22Rv1 (cell line): ENCODE results near the gene GORASP1.

Experiments used
- H3K27ac ChIP-seq: fragments of 450-650 bp; 2 replicates; pipeline ENCODE4 v1.5.1; 2017
- ZFX ChIP-seq: fragments of 450-650 bp; IDR thresholded peaks from 2 replicates; pipeline ENCODE4 v1.6.1; 2017; ENCODE audit warnings: antibody characterized with exemption, borderline replicate concordance
- TF ChIP-seq, protein P1 (sequence below): fragments of 450-650 bp; IDR thresholded peaks from 2 replicates; pipeline ENCODE4 v1.5.1; 2017; ENCODE audit warnings: mild to moderate bottlenecking

The GORASP1 gene

DNA sequence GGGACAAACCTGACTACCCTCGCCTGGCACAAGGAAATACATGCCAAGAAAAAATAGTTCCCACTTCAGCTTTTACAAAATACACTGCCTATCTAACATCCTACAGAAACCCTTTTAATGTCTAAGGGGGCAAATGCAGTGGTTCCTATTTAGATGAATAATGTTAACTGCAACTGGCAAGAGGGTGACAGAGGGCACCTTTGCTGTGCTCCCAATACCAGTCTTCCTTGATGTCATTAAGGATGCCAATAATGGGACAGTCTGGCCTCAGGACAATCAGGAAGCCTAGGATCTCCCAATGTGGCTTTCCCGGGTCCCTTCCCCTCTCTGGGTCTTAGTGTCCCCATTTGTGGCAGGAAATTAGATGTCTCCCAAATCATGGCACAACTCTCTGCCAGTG lies 32.0 kb upstream of the GORASP1 start:
- H3K27ac ChIP-seq = peak overlapping the region; percentile 96
- TF ChIP-seq, protein P1, sequence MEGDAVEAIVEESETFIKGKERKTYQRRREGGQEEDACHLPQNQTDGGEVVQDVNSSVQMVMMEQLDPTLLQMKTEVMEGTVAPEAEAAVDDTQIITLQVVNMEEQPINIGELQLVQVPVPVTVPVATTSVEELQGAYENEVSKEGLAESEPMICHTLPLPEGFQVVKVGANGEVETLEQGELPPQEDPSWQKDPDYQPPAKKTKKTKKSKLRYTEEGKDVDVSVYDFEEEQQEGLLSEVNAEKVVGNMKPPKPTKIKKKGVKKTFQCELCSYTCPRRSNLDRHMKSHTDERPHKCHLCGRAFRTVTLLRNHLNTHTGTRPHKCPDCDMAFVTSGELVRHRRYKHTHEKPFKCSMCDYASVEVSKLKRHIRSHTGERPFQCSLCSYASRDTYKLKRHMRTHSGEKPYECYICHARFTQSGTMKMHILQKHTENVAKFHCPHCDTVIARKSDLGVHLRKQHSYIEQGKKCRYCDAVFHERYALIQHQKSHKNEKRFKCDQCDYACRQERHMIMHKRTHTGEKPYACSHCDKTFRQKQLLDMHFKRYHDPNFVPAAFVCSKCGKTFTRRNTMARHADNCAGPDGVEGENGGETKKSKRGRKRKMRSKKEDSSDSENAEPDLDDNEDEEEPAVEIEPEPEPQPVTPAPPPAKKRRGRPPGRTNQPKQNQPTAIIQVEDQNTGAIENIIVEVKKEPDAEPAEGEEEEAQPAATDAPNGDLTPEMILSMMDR = no peak
- TF ChIP-seq ZFX = no peak

- TF ChIP-seq, protein P1 = no peak
- no peak for TF ChIP-seq ZFX
- H3K27ac ChIP-seq = peak overlapping the region; percentile 96
Measured at GRCh38 chr3:39138804-39139415, 31.5 kb upstream of the GORASP1 start.

DNA sequence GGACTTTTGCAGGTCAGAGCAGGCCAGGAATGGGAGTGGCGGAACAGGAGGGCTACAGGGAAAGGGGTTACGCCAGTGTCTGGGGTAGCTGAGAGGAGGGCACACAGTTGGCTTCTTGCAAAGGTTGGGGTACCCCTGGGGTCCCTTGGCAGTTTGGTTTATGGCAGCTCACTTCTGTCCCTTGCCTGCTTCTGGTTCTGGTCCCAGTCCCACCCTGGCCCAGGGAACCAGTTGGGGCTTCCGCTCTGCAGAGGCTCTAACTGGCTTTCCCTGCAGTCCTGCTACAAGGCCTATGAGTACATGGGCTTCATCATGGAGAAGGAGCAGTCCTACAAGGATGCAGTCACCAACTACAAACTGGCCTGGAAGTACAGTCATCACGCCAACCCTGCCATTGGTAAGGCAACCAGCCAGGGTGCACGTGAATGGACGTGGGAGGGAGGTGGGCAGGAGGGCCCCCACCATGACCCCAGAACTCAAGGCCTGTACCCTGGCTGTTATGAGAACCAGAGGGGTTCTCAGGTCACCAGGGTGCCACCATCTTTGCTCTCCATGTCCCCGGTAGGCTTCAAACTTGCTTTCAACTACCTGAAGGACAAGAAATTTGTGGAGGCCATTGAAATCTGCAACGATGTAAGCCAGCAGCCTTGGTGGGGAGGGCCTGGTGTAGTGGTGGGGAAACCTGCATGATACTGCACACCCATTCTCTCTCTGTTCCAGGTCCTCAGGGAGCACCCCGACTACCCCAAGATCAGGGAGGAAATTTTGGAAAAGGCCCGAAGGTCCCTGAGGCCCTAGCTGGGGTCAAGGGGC lies 30.8 kb upstream of the GORASP1 start:
- H3K27ac ChIP-seq = peak overlapping the region; percentile 96; the same call in 1 of the 2 replicates
- TF ChIP-seq, protein P1 = no peak
- TF ChIP-seq ZFX = no peak

GRCh38 chr3:39137435-39137936 lies 30.1 kb upstream of the GORASP1 start:
- no peak overlapping the region for H3K27ac ChIP-seq
- TF ChIP-seq, protein P1 = no peak
- TF ChIP-seq ZFX = no peak

DNA sequence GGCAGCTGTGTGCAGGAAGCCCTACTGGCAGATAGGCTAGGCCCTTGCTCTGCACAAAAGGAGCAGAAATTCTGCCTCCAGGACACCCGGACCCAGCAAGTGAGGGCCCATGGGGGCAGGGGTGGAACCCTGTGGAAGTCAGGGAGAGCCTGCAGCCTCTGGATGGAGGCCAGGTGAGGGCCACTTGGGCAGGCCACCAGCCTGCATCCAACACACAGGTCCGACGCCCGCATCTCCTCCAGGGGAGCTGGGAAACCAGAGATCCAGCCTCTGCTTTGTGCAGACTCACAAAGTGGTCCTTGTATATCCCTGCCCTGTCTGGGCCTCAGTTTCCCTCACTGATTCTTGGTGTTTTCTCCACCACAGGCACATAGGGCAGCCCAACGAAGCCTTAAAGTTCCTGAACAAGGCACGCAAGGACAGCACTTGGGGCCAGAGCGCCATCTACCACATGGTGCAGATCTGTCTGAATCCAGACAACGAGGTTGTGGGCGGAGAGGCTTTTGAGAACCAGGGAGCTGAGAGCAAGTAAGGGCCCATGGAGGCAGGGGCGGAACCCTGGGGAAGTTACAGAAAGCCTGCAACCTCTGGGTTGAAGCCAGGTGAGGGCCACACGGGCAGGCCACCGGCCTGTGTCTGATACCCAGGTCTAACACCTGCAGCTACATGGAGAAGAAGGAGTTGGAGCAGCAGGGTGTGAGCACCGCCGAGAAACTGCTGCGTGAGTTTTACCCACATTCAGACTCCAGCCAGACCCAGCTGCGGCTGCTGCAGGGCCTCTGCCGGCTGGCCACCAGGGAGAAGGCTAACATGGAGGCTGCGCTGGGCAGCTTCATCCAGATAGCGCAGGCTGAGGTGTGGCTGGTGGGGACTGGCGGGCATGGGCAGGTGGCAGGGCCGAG lies 29.4 kb upstream of the GORASP1 start:
- no peak overlapping the region for H3K27ac ChIP-seq
- TF ChIP-seq, protein P1 = no peak
- no peak for TF ChIP-seq ZFX

- TF ChIP-seq, protein P1 = no peak
- no peak for TF ChIP-seq ZFX
Measured at GRCh38 chr3:39135170-39135805, 27.9 kb upstream of the GORASP1 start.

More at GRCh38 chr3:39135170-39135805, 27.9 kb upstream of the GORASP1 start:
- no peak overlapping the region for H3K27ac ChIP-seq
